IMR-90 (cell line): Measurements from ENCODE around the gene FBXL14. TPM values are rescaled to one million over a fixed set of nuclear protein-coding genes. Genes with fewer than 3 reads are reported as not detected.
"Not testable (repeated sequence)": the region's sequence is repeated elsewhere in the genome, so short reads cannot be mapped to it uniquely, and the experiment has no call there.

Experiments
- ATAC-seq: fragments of 200-7000 bp; cut with Tn5 transposase; 2 replicates; pipeline ENCODE4 v1.9.1; 2020; ENCODE audit warnings: low read depth, mild to moderate bottlenecking, moderate library complexity
- BruUV-seq: library from RNA; stranded (reverse); fragments of 400-500 nt; replicated peaks from 2 replicates; lab custom pipeline; 2021; lab: Mats Ljungman, UMichigan
- CTCF ChIA-PET: fragments of 300-600 bp; formaldehyde crosslinking; extraction: SDS; loops from one replicate; lab custom pipeline; 2021; ENCODE audit warnings: antibody characterized with exemption; lab: Yijun Ruan, JAX
- POLR2A ChIA-PET: fragments of 300-600 bp; sonication (Branson Sonifier 250); formaldehyde crosslinking; loops from one replicate; lab custom pipeline; 2022; ENCODE audit warnings: antibody characterized with exemption; ENCODE audit not compliant: unreplicated experiment; lab: Charles Lee
- DNase-seq: peaks from one replicate; pipeline ENCODE4 v3.0.0; 2013
- H2AFZ ChIP-seq: replicated peaks from 2 replicates; pipeline ENCODE3; 2013; ENCODE audit warnings: low read length, mild to moderate bottlenecking; ENCODE audit not compliant: poor library complexity
- H2AK5ac ChIP-seq: 2 replicates; pipeline ENCODE4 v1.6.1; 2013; ENCODE audit warnings: low read depth, low read length, inconsistent platforms
- H2AK9ac ChIP-seq: replicated peaks from 2 replicates; pipeline ENCODE3; 2013; ENCODE audit warnings: mild to moderate bottlenecking, low read depth, low read length, moderate library complexity; ENCODE audit not compliant: poor library complexity
- H2BK120ac ChIP-seq: 2 replicates; pipeline ENCODE4 v1.6.1; 2013; ENCODE audit warnings: low read depth, low read length, inconsistent platforms
- H2BK15ac ChIP-seq: 3 replicates; pipeline ENCODE4 v1.6.1; 2013; ENCODE audit warnings: low read depth, low read length, inconsistent platforms
- H2BK20ac ChIP-seq: 2 replicates; pipeline ENCODE4 v1.6.1; 2013; ENCODE audit warnings: low read depth, mild to moderate bottlenecking, inconsistent platforms, low read length, moderate library complexity
- H2BK5ac ChIP-seq: 2 replicates; pipeline ENCODE4 v1.6.1; 2013; ENCODE audit warnings: mild to moderate bottlenecking, low read depth, low read length, inconsistent platforms; ENCODE audit not compliant: poor library complexity, severe bottlenecking
- H3K14ac ChIP-seq: replicated peaks from 2 replicates; pipeline ENCODE4 v1.6.1; 2013; ENCODE audit warnings: low read depth, low read length, inconsistent platforms
- H3K18ac ChIP-seq: 2 replicates; pipeline ENCODE4 v1.6.1; 2013; ENCODE audit warnings: low read depth, low read length, control low read depth
- H3K23ac ChIP-seq: 2 replicates; pipeline ENCODE4 v1.6.1; 2013; ENCODE audit warnings: low read depth, low read length, inconsistent platforms
- H3K27ac ChIP-seq: 2 replicates; pipeline ENCODE4 v1.5.1; 2013; ENCODE audit warnings: mild to moderate bottlenecking, control low read depth, low read length; ENCODE audit not compliant: insufficient read depth
- H3K27me3 ChIP-seq: 2 replicates; pipeline ENCODE4 v1.6.1; 2013; ENCODE audit warnings: low read length; ENCODE audit not compliant: control insufficient read depth, insufficient read depth
- H3K36me3 ChIP-seq: 2 replicates; pipeline ENCODE4 v1.6.1; 2013; ENCODE audit warnings: low read length, mixed read lengths; ENCODE audit not compliant: control insufficient read depth, insufficient read depth
- H3K4ac ChIP-seq: 2 replicates; pipeline ENCODE4 v1.6.1; 2013; ENCODE audit warnings: low read depth, low read length, inconsistent platforms
- H3K4me1 ChIP-seq: 2 replicates; pipeline ENCODE4 v1.6.1; 2013; ENCODE audit warnings: low read length, mixed read lengths; ENCODE audit not compliant: control insufficient read depth, insufficient read depth
- H3K4me2 ChIP-seq: 2 replicates; pipeline ENCODE4 v1.6.1; 2013; ENCODE audit warnings: low read depth, mild to moderate bottlenecking, control low read depth, low read length, moderate library complexity
- H3K4me3 ChIP-seq: 2 replicates; pipeline ENCODE4 v1.5.1; 2013; ENCODE audit warnings: low read depth, mild to moderate bottlenecking, control low read depth, low read length, moderate library complexity; ENCODE audit not compliant: insufficient read depth
- H3K56ac ChIP-seq: 2 replicates; pipeline ENCODE4 v1.6.1; 2013; ENCODE audit warnings: low read length, inconsistent platforms; ENCODE audit not compliant: insufficient read depth; ENCODE audit errors: extremely low read depth
- H3K79me1 ChIP-seq, 2 experiments: 2 replicates each; pipeline ENCODE4 v1.6.1; 2013; ENCODE audit warnings: low read length in 2 of 2, inconsistent platforms in 1 of 2, low read depth in 1 of 2
- H3K9ac ChIP-seq: 2 replicates; pipeline ENCODE4 v1.6.1; 2013; ENCODE audit warnings: low read depth, low read length, control low read depth
- H3K9me1 ChIP-seq: 2 replicates; pipeline ENCODE4 v1.6.1; 2013; ENCODE audit warnings: low read length, inconsistent platforms; ENCODE audit not compliant: insufficient read depth
- H3K9me3 ChIP-seq: 2 replicates; pipeline ENCODE4 v1.6.1; 2013; ENCODE audit warnings: low read length; ENCODE audit not compliant: control insufficient read depth, insufficient read depth
- H4K20me1 ChIP-seq: 2 replicates; pipeline ENCODE4 v1.6.1; 2013; ENCODE audit warnings: low read length, inconsistent platforms; ENCODE audit not compliant: insufficient read depth
- H4K5ac ChIP-seq: 2 replicates; pipeline ENCODE4 v1.6.1; 2013; ENCODE audit warnings: mild to moderate bottlenecking, low read depth, low read length, control low read depth
- H4K8ac ChIP-seq, 2 experiments: 2 replicates each; pipeline ENCODE4 v1.6.1; 2013; ENCODE audit warnings: low read depth in 2 of 2, low read length in 2 of 2, control low read depth in 1 of 2, inconsistent platforms in 1 of 2
- H4K91ac ChIP-seq: 2 replicates; pipeline ENCODE4 v1.6.1; 2013; ENCODE audit warnings: low read depth, low read length, inconsistent platforms; ENCODE audit not compliant: insufficient read depth
- CHD1 ChIP-seq: IDR thresholded peaks from 2 replicates; pipeline ENCODE4 v1.6.1; 2012; ENCODE audit warnings: low read depth, low read length, improper control_type of control experiment
- FOS ChIP-seq: fragments of 150-350 bp; IDR thresholded peaks from 2 replicates; pipeline ENCODE4 v1.6.1; 2016; ENCODE audit warnings: low read depth, low read length
- WGBS, 2 experiments: methylation state at CpG; one replicate each; pipeline versions ENCODE4 v1.1.5 to v1.1.7; 2013; ENCODE audit warnings: missing lambda C conversion rate in 2 of 2; ENCODE audit not compliant: insufficient read length in 1 of 2; ENCODE audit errors: extremely low coverage in 2 of 2; 5-methylcytosine and 5-hydroxymethylcytosine counted together
- dilution Hi-C: fragments of 300-500 bp; cut with HindIII; formaldehyde crosslinking; loops from one replicate; pipeline ENCODE4 v1.14.3; 2018; ENCODE audit warnings: low sequenced_read_pairs; ENCODE audit not compliant: unreplicated experiment
- in situ Hi-C: fragments of 300-500 bp; cut with MboI; formaldehyde crosslinking; loops from 3 replicates; pipeline ENCODE4 v1.14.3; 2019; ENCODE audit warnings: low sequenced_read_pairs, inconsistent platforms, mixed read lengths
- intact Hi-C: fragments of 100-400 bp; cut with micrococcal nuclease; formaldehyde crosslinking; loops from 2 replicates; pipeline ENCODE4 v1.10.0; 2022
- polyA plus RNA-seq, 3 experiments: library from polyadenylated mRNA; depleted of rRNA; stranded (reverse); fragments of >200 nt; gene quantifications; 2 replicates each; pipeline ENCODE4 v1.2.3, GENCODE V29; 2012; ENCODE audit warnings: low replicate concordance in 1 of 3
- total RNA-seq: library from RNA; depleted of rRNA; stranded (reverse); fragments of >200 nt; gene quantifications from 2 replicates; pipeline ENCODE4 v1.2.3, GENCODE V29; 2012

Gene FBXL14
- total and polyA plus RNA-seq, 2 of the 4 experiments (the other 2 are of a cell fraction), result 4.7 to 7.3 TPM

DNA sequence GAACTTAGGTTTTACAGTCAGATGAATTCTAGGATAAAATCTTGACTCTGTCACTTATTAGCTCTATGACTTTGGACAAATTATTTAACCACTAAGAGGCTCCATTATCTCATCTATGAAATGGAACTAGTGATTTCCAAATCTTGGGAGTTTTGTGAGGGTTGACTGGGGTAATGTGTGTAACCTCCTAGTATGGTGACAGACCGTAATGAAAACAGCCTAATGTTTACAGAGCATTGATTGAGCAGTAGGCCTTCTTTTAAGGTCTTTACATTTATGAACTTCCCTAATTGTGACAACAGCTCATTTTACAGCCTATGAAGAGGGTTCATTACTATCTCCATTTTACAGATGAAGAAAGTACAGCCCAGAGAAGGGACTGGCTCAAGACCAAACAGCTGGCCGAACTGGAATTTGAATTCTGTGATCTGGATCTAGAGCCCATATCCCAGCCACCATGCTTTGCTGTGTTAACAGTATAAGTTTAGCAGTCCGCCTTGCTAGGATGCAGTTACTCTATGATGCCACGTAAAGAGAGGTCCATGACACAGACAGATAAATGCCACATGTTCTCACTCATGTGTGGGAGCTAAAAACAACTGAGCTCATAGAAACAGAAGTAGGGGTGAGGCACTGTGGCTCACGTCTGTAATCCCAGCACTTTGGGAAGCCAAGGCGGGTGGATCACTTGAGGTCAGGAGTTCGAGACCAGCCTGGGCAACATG lies 9.1 kb upstream of the FBXL14 start:
- Histone ChIP-seq H3K4me2 (no peak overlapping the region), H4K20me1 (peaks cover 31% of the 10 kb centered on the region), H3K79me1 (peaks cover 16 to 82% of the 10 kb centered on the region in 2 experiments), H2AK9ac (no peak overlapping the region), H3K4ac (no peak overlapping the region), H2BK20ac (no peak overlapping the region), H3K4me3 (no peak overlapping the region), H4K5ac (no peak overlapping the region), H3K9ac (no peak overlapping the region), H3K36me3 (no peaks in the 10 kb centered on the region), H3K14ac (no peak overlapping the region), H3K4me1 (peaks cover 4% of the 10 kb centered on the region), H4K8ac (no peak overlapping the region), H3K9me3 (no peaks in the 10 kb centered on the region), H2BK120ac (no peak overlapping the region), H2AK5ac (no peak overlapping the region), H3K18ac (no peak overlapping the region), H2AFZ (no peak overlapping the region), H3K56ac (no peak overlapping the region), H2BK5ac (no peak overlapping the region), H3K27me3 (no peaks in the 10 kb centered on the region), H4K91ac (no peak overlapping the region), H2BK15ac (no peak overlapping the region), H3K9me1 (peaks cover 8% of the 10 kb centered on the region), H3K27ac (no peak overlapping the region), H3K23ac (no peak overlapping the region)
- intact Hi-C loops, result no loop called here
- in situ Hi-C loops, result no loop called here
- no CpG with 5 or more reads among the region's 7 CpGs for WGBS, 2 experiments
- no TSS peak for BruUV-seq
- TF ChIP-seq FOS (no peak), CHD1 (no peak)
- ATAC-seq (no peak), DNase-seq (no peak)
- CTCF ChIA-PET, result interaction anchor here (0.6 to 2.6 kb wide), 3 partner anchors 16 to 485 kb away, joined by 3 to 9 read pairs (median 4); no protein-coding TSS in a partner anchor
- dilution Hi-C loops, result no loop called here
- POLR2A ChIA-PET, result interaction anchor here (0.6 kb wide), 1 partner anchor 940 kb away, joined by 3 read pairs; no protein-coding TSS in a partner anchor

GRCh38 chr12:1602706-1603105 lies 8.3 kb upstream of the FBXL14 start:
- H2AK9ac ChIP-seq, ATAC-seq, H3K27me3 ChIP-seq, H4K8ac ChIP-seq, H4K5ac ChIP-seq, H3K56ac ChIP-seq, H3K4me2 ChIP-seq, H3K27ac ChIP-seq, H3K4me1 ChIP-seq, H3K14ac ChIP-seq, H4K91ac ChIP-seq, H2BK15ac ChIP-seq, H2BK20ac ChIP-seq, BruUV-seq, intact Hi-C loops, H2BK120ac ChIP-seq, dilution Hi-C loops, in situ Hi-C loops, H3K4me3 ChIP-seq, H3K4ac ChIP-seq, H3K23ac ChIP-seq, POLR2A ChIA-PET, H3K9me1 ChIP-seq, H3K9ac ChIP-seq, H3K36me3 ChIP-seq, H2BK5ac ChIP-seq, DNase-seq, H2AK5ac ChIP-seq, H2AFZ ChIP-seq, H3K18ac ChIP-seq, H3K9me3 ChIP-seq: not testable (repeated sequence)
- peaks cover 31% of the 10 kb centered on the region for H4K20me1 ChIP-seq
- peaks cover 13 to 77% of the 10 kb centered on the region in 2 experiments for H3K79me1 ChIP-seq
- 93% methylated on average over 3 of the region's 9 CpGs; no CpG with 5 or more reads in 1 of the 2 experiments for WGBS, 2 experiments
- CTCF ChIA-PET, result interaction anchor here (1.0 to 2.6 kb wide), 2 partner anchors 17 to 485 kb away, joined by 3 to 9 read pairs; no protein-coding TSS in a partner anchor
